ENCODE results near the gene PCSK6.
"Not testable (repeated sequence)": the region's sequence is repeated elsewhere in the genome, so short reads cannot be mapped to it uniquely, and the experiment has no call there.

The PCSK6 gene

GRCh38 chr15:101346928-101347327 lies 142.6 kb downstream of the PCSK6 start:
- no peak for TF ChIP-seq CTCF (IDR thresholded peaks at IDR 0.05)
- no peaks in the 10 kb centered on the region for H3K27me3 ChIP-seq
- no peak for DNase-seq
- H3K36me3 ChIP-seq, result no peaks in the 10 kb centered on the region
- intact Hi-C loops (cut with DNase I; ENCODE audit: low total_unique reads), result no loop called here
- no peaks in the 10 kb centered on the region for H3K4me1 ChIP-seq
- no peaks in the 10 kb centered on the region for H3K9me3 ChIP-seq
- no peak overlapping the region for H3K27ac ChIP-seq
- H3K4me3 ChIP-seq, result no peak overlapping the region

GRCh38 chr15:101342056-101342455 lies 147.5 kb downstream of the PCSK6 start:
- intact Hi-C loops (cut with DNase I; ENCODE audit: low total_unique reads), result no loop called here
- no peak for TF ChIP-seq CTCF (IDR thresholded peaks at IDR 0.05)
- Histone ChIP-seq H3K4me3 (no peak overlapping the region), H3K36me3 (no peaks in the 10 kb centered on the region), H3K9me3 (no peaks in the 10 kb centered on the region), H3K4me1 (no peaks in the 10 kb centered on the region), H3K27me3 (no peaks in the 10 kb centered on the region), H3K27ac (no peak overlapping the region)
- no peak for DNase-seq

- Histone ChIP-seq H3K27ac (no peak overlapping the region), H3K27me3 (no peaks in the 10 kb centered on the region), H3K4me3 (no peak overlapping the region), H3K36me3 (no peaks in the 10 kb centered on the region), H3K9me3 (no peaks in the 10 kb centered on the region), H3K4me1 (no peaks in the 10 kb centered on the region)
- TF ChIP-seq CTCF (IDR thresholded peaks at IDR 0.05), result no peak
- intact Hi-C loops (cut with DNase I; ENCODE audit: low total_unique reads), result no loop called here
- no peak for DNase-seq
Measured at GRCh38 chr15:101338502-101339057, 150.9 kb downstream of the PCSK6 start.

- TF ChIP-seq CTCF (IDR thresholded peaks at IDR 0.05), result no peak
- H3K4me3 ChIP-seq, result no peak overlapping the region
- intact Hi-C loops (cut with DNase I; ENCODE audit: low total_unique reads), result no loop called here
- H3K4me1 ChIP-seq, result no peaks in the 10 kb centered on the region
- no peak for DNase-seq
- H3K36me3 ChIP-seq, result no peaks in the 10 kb centered on the region
- H3K27ac ChIP-seq, result no peak overlapping the region
- no peaks in the 10 kb centered on the region for H3K27me3 ChIP-seq
- H3K9me3 ChIP-seq, result no peaks in the 10 kb centered on the region
Measured at GRCh38 chr15:101337976-101338375, 151.5 kb downstream of the PCSK6 start.

GRCh38 chr15:101333907-101334789 lies 155.4 kb downstream of the PCSK6 start:
- H3K4me1 ChIP-seq; H3K36me3 ChIP-seq; H3K4me3 ChIP-seq; DNase-seq; H3K27me3 ChIP-seq; H3K9me3 ChIP-seq; H3K27ac ChIP-seq; intact Hi-C loops (cut with DNase I; ENCODE audit: low total_unique reads): not testable (repeated sequence)

- Histone ChIP-seq H3K36me3 (no peaks in the 10 kb centered on the region), H3K27ac (no peak overlapping the region), H3K4me3 (no peak overlapping the region), H3K27me3 (peaks cover 0 to 6% of the 10 kb centered on the region in 2 donors), H3K9me3 (no peaks in the 10 kb centered on the region), H3K4me1 (no peaks in the 10 kb centered on the region)
- DNase-seq, result no peak
- no peak for TF ChIP-seq CTCF (IDR thresholded peaks at IDR 0.05)
- intact Hi-C loops (cut with DNase I; ENCODE audit: low total_unique reads), result no loop called here
Measured at GRCh38 chr15:101332061-101332467, 157.4 kb downstream of the PCSK6 start.
